Panc1 (cell line): ENCODE results near the gene UGT1A8. TPM values are rescaled to one million over a fixed set of nuclear protein-coding genes. Genes with fewer than 3 reads are reported as not detected.

Source experiments
- ATAC-seq: fragments of 200-7000 bp; cut with Tn5 transposase; 2 replicates; pipeline ENCODE4 v1.9.1; 2020; ENCODE audit warnings: mild to moderate bottlenecking, moderate library complexity
- BruUV-seq: library from RNA; stranded (reverse); fragments of 400-500 nt; replicated peaks from 2 replicates; lab custom pipeline; 2021; lab: Mats Ljungman, UMichigan
- CTCF ChIA-PET: fragments of 300-600 bp; sonication (Branson Sonifier 250); formaldehyde crosslinking; loops from one replicate; lab custom pipeline; 2022; ENCODE audit warnings: antibody characterized with exemption; lab: Charles Lee
- POLR2A ChIA-PET: fragments of 300-600 bp; sonication (Branson Sonifier 250); formaldehyde crosslinking; loops from one replicate; lab custom pipeline; 2022; ENCODE audit warnings: antibody characterized with exemption; lab: Charles Lee
- DNase-seq: peaks from one replicate; pipeline ENCODE4 v3.0.0-alpha.2; 2010; ENCODE audit warnings: low read depth, low spot score
- H3K27ac ChIP-seq: 2 replicates; pipeline ENCODE4 v1.5.1; 2011; ENCODE audit warnings: mild to moderate bottlenecking, low read length, inconsistent platforms
- H3K27me3 ChIP-seq: fragments of 200-500 bp; sonication (Bioruptor generic); 2 replicates; pipeline ENCODE4 v1.6.0; 2014; ENCODE audit warnings: low read length, inconsistent platforms; ENCODE audit not compliant: control insufficient read depth, insufficient read depth
- H3K36me3 ChIP-seq: fragments of 200-500 bp; sonication (Bioruptor generic); 2 replicates; pipeline ENCODE4 v1.5.1; 2014; ENCODE audit warnings: inconsistent platforms, mild to moderate bottlenecking, low read length, moderate library complexity; ENCODE audit not compliant: control insufficient read depth, insufficient read depth
- H3K4me1 ChIP-seq: 2 replicates; pipeline ENCODE4 v1.5.1; 2011; ENCODE audit warnings: inconsistent platforms, mild to moderate bottlenecking, low read length, moderate library complexity; ENCODE audit not compliant: control insufficient read depth, insufficient read depth
- H3K4me3 ChIP-seq, 2 experiments: 2 replicates each; pipeline ENCODE4 v1.5.1; 2011 to 2012; ENCODE audit warnings: low read depth in 2 of 2, low read length in 2 of 2, mild to moderate bottlenecking in 2 of 2, inconsistent platforms in 1 of 2, moderate library complexity in 1 of 2
- H3K9me3 ChIP-seq: fragments of 200-500 bp; sonication (Bioruptor generic); 2 replicates; pipeline ENCODE4 v1.5.1; 2014; ENCODE audit warnings: low read depth, mild to moderate bottlenecking, inconsistent platforms, low read length, moderate library complexity; ENCODE audit not compliant: control insufficient read depth, insufficient read depth
- POLR2AphosphoS5 ChIP-seq: IDR thresholded peaks from 2 replicates; pipeline ENCODE4 v1.6.1; 2012; ENCODE audit warnings: mild to moderate bottlenecking, low read depth, low read length, moderate library complexity
- SIN3A ChIP-seq: IDR thresholded peaks from 2 replicates; pipeline ENCODE4 v1.6.1; 2012; ENCODE audit warnings: low read depth, mild to moderate bottlenecking, low read length, moderate library complexity, borderline replicate concordance; ENCODE audit not compliant: insufficient read depth
- TCF7L2 ChIP-seq: IDR thresholded peaks from 2 replicates; pipeline ENCODE4 v1.6.1; 2011; ENCODE audit warnings: mild to moderate bottlenecking, low read depth, low read length, inconsistent platforms
- in situ Hi-C: cut with HindIII; loops from 2 replicates; pipeline ENCODE4 v1.10.0; 2016; ENCODE audit warnings: low sequenced_read_pairs, low pct_unique_long_range_greater_than_20kb
- intact Hi-C: fragments of 100-400 bp; cut with micrococcal nuclease; formaldehyde crosslinking; loops from one replicate; pipeline ENCODE4 v1.10.0; 2022; ENCODE audit not compliant: unreplicated experiment
- total RNA-seq: library from RNA; stranded (reverse); gene quantifications from one replicate; pipeline ENCODE4 v1.2.1, GENCODE V29; 2021; ENCODE audit not compliant: unreplicated experiment
- TF ChIP-seq, protein P1 (sequence below), 2 experiments: IDR thresholded peaks; 2 replicates each; pipeline ENCODE4 v1.6.1; 2011 to 2012; ENCODE audit warnings: low read depth in 2 of 2, control low read depth in 1 of 2, low read length in 1 of 2, mild to moderate bottlenecking in 1 of 2, moderate library complexity in 1 of 2; ENCODE audit not compliant: insufficient read depth in 1 of 2
- TF ChIP-seq, protein P2 (sequence below): fragments of 450-650 bp; IDR thresholded peaks from 2 replicates; pipeline ENCODE4 v1.5.1; 2017; ENCODE audit warnings: mild to moderate bottlenecking

The UGT1A8 gene
- total RNA-seq, 1 experiment from 2014 or later = 0.15 TPM

DNA sequence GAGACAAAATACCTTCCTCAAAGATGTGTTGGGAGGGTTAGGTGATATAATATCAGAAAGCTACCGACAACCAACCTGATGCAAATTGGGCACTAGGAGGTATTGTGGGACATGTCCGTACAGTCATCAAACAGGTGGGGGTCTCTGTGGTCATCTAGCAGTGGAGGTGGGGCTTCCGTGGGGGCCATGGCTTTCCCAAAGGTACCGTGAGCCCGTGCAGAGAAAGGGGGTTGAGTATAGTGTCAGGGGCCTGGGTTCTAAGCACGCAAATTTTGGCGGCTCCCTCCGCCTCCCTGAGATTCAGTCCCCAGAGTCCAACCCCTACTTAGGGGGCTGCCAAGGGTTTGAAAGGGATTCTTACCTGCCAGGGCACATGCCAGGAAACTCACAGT, 204.3 kb downstream of the UGT1A8 start:
- Histone ChIP-seq H3K27me3 (no peaks in the 10 kb centered on the region), H3K27ac (no peak overlapping the region), H3K4me3 (no peak overlapping the region), H3K9me3 (no peaks in the 10 kb centered on the region), H3K36me3 (no peaks in the 10 kb centered on the region), H3K4me1 (no peaks in the 10 kb centered on the region)
- in situ Hi-C loops (no loop called here), intact Hi-C loops (no loop called here)
- ChIA-PET CTCF (no interaction called here), POLR2A (no interaction called here)
- no peak for DNase-seq
- ATAC-seq = no peak
- no peak for TF ChIP-seq POLR2AphosphoS5
- TF ChIP-seq, protein P1, sequence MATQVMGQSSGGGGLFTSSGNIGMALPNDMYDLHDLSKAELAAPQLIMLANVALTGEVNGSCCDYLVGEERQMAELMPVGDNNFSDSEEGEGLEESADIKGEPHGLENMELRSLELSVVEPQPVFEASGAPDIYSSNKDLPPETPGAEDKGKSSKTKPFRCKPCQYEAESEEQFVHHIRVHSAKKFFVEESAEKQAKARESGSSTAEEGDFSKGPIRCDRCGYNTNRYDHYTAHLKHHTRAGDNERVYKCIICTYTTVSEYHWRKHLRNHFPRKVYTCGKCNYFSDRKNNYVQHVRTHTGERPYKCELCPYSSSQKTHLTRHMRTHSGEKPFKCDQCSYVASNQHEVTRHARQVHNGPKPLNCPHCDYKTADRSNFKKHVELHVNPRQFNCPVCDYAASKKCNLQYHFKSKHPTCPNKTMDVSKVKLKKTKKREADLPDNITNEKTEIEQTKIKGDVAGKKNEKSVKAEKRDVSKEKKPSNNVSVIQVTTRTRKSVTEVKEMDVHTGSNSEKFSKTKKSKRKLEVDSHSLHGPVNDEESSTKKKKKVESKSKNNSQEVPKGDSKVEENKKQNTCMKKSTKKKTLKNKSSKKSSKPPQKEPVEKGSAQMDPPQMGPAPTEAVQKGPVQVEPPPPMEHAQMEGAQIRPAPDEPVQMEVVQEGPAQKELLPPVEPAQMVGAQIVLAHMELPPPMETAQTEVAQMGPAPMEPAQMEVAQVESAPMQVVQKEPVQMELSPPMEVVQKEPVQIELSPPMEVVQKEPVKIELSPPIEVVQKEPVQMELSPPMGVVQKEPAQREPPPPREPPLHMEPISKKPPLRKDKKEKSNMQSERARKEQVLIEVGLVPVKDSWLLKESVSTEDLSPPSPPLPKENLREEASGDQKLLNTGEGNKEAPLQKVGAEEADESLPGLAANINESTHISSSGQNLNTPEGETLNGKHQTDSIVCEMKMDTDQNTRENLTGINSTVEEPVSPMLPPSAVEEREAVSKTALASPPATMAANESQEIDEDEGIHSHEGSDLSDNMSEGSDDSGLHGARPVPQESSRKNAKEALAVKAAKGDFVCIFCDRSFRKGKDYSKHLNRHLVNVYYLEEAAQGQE (IDR thresholded peaks at IDR 0.05; ENCODE audit: insufficient read depth in 1 of 2, low read depth in 2 of 2, low read length in 1 of 2) = no peak
- TF ChIP-seq, protein P2, sequence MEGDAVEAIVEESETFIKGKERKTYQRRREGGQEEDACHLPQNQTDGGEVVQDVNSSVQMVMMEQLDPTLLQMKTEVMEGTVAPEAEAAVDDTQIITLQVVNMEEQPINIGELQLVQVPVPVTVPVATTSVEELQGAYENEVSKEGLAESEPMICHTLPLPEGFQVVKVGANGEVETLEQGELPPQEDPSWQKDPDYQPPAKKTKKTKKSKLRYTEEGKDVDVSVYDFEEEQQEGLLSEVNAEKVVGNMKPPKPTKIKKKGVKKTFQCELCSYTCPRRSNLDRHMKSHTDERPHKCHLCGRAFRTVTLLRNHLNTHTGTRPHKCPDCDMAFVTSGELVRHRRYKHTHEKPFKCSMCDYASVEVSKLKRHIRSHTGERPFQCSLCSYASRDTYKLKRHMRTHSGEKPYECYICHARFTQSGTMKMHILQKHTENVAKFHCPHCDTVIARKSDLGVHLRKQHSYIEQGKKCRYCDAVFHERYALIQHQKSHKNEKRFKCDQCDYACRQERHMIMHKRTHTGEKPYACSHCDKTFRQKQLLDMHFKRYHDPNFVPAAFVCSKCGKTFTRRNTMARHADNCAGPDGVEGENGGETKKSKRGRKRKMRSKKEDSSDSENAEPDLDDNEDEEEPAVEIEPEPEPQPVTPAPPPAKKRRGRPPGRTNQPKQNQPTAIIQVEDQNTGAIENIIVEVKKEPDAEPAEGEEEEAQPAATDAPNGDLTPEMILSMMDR = no peak
- no peak for TF ChIP-seq SIN3A
- TF ChIP-seq TCF7L2 = no peak
- BruUV-seq = no TSS peak

DNA sequence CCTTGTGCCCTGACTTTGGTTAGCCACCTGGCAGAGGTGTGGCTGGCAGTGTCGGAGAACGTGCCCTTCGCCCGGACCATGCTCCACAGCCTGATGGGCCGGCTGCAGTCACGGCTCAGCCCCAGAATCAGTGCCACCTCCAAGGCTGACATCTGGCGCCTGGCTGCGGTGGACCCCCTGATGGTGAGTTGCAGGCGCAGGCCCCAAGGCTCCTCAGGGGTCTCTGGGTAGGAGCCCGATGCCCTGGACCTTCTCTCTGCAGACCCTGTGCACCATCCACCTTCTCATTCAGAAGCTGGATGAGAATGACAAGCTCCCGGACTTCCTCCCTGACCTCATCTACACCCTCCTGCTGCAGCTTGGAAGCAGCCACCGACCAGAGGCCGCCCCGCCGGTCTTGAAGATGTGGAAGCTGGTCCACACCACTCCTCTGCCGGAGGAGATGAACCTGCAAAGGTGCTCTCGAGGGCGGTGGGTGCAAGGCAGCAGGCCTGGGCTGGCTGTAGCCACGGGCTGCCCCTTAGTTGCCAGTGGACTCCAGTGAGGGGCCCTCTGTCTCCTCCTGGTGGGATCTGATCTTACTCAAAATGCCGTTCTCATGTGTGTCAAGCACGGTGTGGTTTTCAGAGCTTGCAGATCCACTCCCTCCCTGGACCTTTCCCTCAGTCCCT, 204.8 kb downstream of the UGT1A8 start:
- CTCF ChIA-PET = no interaction called here
- TF ChIP-seq, protein P1 (IDR thresholded peaks at IDR 0.05; ENCODE audit: insufficient read depth in 1 of 2, low read depth in 2 of 2, low read length in 1 of 2) = no peak
- no peak for TF ChIP-seq POLR2AphosphoS5
- TF ChIP-seq TCF7L2 = no peak
- no peak for TF ChIP-seq SIN3A
- TF ChIP-seq, protein P2 = no peak
- Histone ChIP-seq H3K27me3 (no peaks in the 10 kb centered on the region), H3K4me3 (no peak overlapping the region), H3K36me3 (no peaks in the 10 kb centered on the region), H3K4me1 (no peaks in the 10 kb centered on the region), H3K9me3 (no peaks in the 10 kb centered on the region), H3K27ac (no peak overlapping the region)
- POLR2A ChIA-PET = no interaction called here
- in situ Hi-C loops = no loop called here
- BruUV-seq = no TSS peak
- intact Hi-C loops = no loop called here
- no peak for DNase-seq
- ATAC-seq = no peak
